K562 (cell line): ENCODE data around the gene STIM1. TPM values are rescaled to one million over a fixed set of nuclear protein-coding genes. Genes with fewer than 3 reads are reported as not detected.

Experiments used
- GATA2 ChIP-seq: sonication (generic); formaldehyde crosslinking; IDR thresholded peaks from 2 replicates; pipeline ENCODE4 v1.4.0; 2020; ENCODE audit warnings: mild to moderate bottlenecking, missing genetic modification reagents
- HSF4 ChIP-seq: fragments of 250-450 bp; sonication (Bioruptor Pico); IDR thresholded peaks from 2 replicates; pipeline ENCODE4 v2.1.2; 2022; ENCODE audit warnings: mild to moderate bottlenecking, moderate library complexity, borderline replicate concordance
- MAX ChIP-seq: sonication (generic); formaldehyde crosslinking; IDR thresholded peaks from 2 replicates; pipeline ENCODE4 v1.9.0; 2022; ENCODE audit warnings: mild to moderate bottlenecking, missing genetic modification reagents
- NR2C2 ChIP-seq, 2 experiments: fragments of 200-800 bp in 1 of 2; sonication (Bioruptor generic) in 1 of 2; sonication (generic) in 1 of 2; formaldehyde crosslinking in 1 of 2; IDR thresholded peaks; 2 replicates each; pipeline versions ENCODE4 v1.6.1 to v1.8.0; 2016 to 2022; ENCODE audit warnings: mild to moderate bottlenecking in 1 of 2, missing compliant biosample characterization in 1 of 2, missing genetic modification characterization in 1 of 2, missing genetic modification reagents in 1 of 2
- POLR2H ChIP-seq: IDR thresholded peaks from 2 replicates; pipeline ENCODE4 v1.6.1; 2016; ENCODE audit warnings: missing genetic modification characterization, low read depth, mild to moderate bottlenecking, control low read depth, missing compliant biosample characterization, moderate library complexity
- POU5F1 ChIP-seq: fragments of 150-350 bp; IDR thresholded peaks from 2 replicates; pipeline ENCODE4 v1.6.1; 2014; ENCODE audit warnings: borderline replicate concordance, low read length, low read depth, mild to moderate bottlenecking; ENCODE audit not compliant: partially characterized antibody
- PTTG1 ChIP-seq: fragments of 450-650 bp; IDR thresholded peaks from 2 replicates; pipeline ENCODE4 v1.6.1; 2016; ENCODE audit warnings: low read depth, mild to moderate bottlenecking, missing genetic modification characterization, missing compliant biosample characterization
- PURB ChIP-seq: sonication (generic); formaldehyde crosslinking; IDR thresholded peaks from 2 replicates; pipeline ENCODE4 v1.9.0; 2021; ENCODE audit warnings: low read depth, mild to moderate bottlenecking, missing genetic modification reagents
- RFX7 ChIP-seq: fragments of 250-450 bp; sonication (Bioruptor Pico); IDR thresholded peaks from 2 replicates; pipeline ENCODE4 v1.5.1; 2021; ENCODE audit warnings: mild to moderate bottlenecking
- RNF2 ChIP-seq: sonication (generic); IDR thresholded peaks from 2 replicates; pipeline ENCODE4 v1.6.1; 2016
- SPI1 ChIP-seq: IDR thresholded peaks from 2 replicates; pipeline ENCODE4 v1.6.1; 2011; ENCODE audit warnings: low read depth, low read length, control low read depth, borderline replicate concordance
- STAT5A ChIP-seq: IDR thresholded peaks from 2 replicates; pipeline ENCODE4 v1.6.1; 2012; ENCODE audit warnings: low read length, inconsistent platforms, borderline replicate concordance
- SUPT5H ChIP-seq: fragments of 450-650 bp; IDR thresholded peaks from 2 replicates; pipeline ENCODE4 v1.6.1; 2016
- TFAP4 ChIP-seq: sonication (generic); formaldehyde crosslinking; IDR thresholded peaks from 2 replicates; pipeline ENCODE4 v1.8.0; 2022; ENCODE audit warnings: missing genetic modification reagents, mild to moderate bottlenecking, moderate library complexity, borderline replicate concordance
- ZBTB40 ChIP-seq, 2 experiments: fragments of 450-650 bp in 1 of 2; sonication (generic) in 1 of 2; formaldehyde crosslinking in 1 of 2; IDR thresholded peaks; 2 replicates each; pipeline versions ENCODE4 v1.7.1 to v1.9.0; 2016 to 2022; ENCODE audit warnings: inconsistent platforms in 1 of 2, mild to moderate bottlenecking in 1 of 2, missing genetic modification reagents in 1 of 2
- ZFX ChIP-seq: sonication (generic); formaldehyde crosslinking; IDR thresholded peaks from 2 replicates; pipeline ENCODE4 v1.8.0; 2022; ENCODE audit warnings: mild to moderate bottlenecking, missing genetic modification reagents, moderate library complexity
- ZKSCAN3 ChIP-seq: fragments of 250-450 bp; sonication (Bioruptor Pico); IDR thresholded peaks from 2 replicates; pipeline ENCODE4 v1.4.0; 2020
- ZNF146 ChIP-seq: IDR thresholded peaks from one replicate; pipeline ENCODE4 v1.6.1; 2018; ENCODE audit warnings: missing compliant biosample characterization; ENCODE audit not compliant: unreplicated experiment
- ZNF316 ChIP-seq: fragments of 450-650 bp; IDR thresholded peaks from 2 replicates; pipeline ENCODE4 v1.6.1; 2016
- polyA plus RNA-seq, 8 experiments: library from polyadenylated mRNA; depleted of rRNA in 4 of 8; stranded (reverse) in 5 of 8; unstranded in 3 of 8; fragments of >200 nt; fragmentation: Nextera tagmentation in 2 of 8; fragmentation: Illumina TruSeq in 1 of 8; extraction: Ambion mirVana in 2 of 8; extraction: Trizol in 1 of 8; gene quantifications; 2 replicates each; pipeline versions ENCODE4 v1.2.1 to v1.2.3, GENCODE V29; 2011 to 2014; ENCODE audit warnings: inconsistent platforms in 1 of 8, missing spikeins in 1 of 8
- total RNA-seq, 7 experiments: library from RNA; depleted of rRNA in 6 of 7; stranded (reverse); fragments of >200 nt in 6 of 7; fragmentation: Illumina TruSeq in 2 of 7; extraction: Trizol in 2 of 7; gene quantifications; 2 replicates each; pipeline versions ENCODE4 v1.2.1 to v1.2.3, GENCODE V29; 2011 to 2021; ENCODE audit warnings: low replicate concordance in 1 of 7

Gene STIM1
- total and polyA plus RNA-seq, 9 of the 15 experiments (the other 6 are each of a cell fraction or from before 2014, with no cell fraction given): 7.7 to 50.5 (median 22.5) TPM

- TF ChIP-seq TFAP4 (CRISPR knock-in tag) (no peak), ZNF146 (no peak), ZFX (CRISPR knock-in tag) (no peak), RNF2 (no peak), RFX7 (no peak), SPI1 (peak; percentile 68; the same call in 1 of the 2 replicates), ZNF316 (no peak), ZBTB40 (IDR thresholded peaks at IDR 0.05) (no peak), ZBTB40 (CRISPR knock-in tag; IDR thresholded peaks at IDR 0.05) (no peak), NR2C2 (CRISPR knock-in tag; IDR thresholded peaks at IDR 0.05) (no peak), NR2C2 (tag; IDR thresholded peaks at IDR 0.05) (peak; percentile 76), POU5F1 (no peak), STAT5A (no peak), GATA2 (CRISPR knock-in tag) (no peak), MAX (CRISPR knock-in tag) (no peak), PTTG1 (tag) (no peak), ZKSCAN3 (CRISPR knock-in tag) (no peak), SUPT5H (no peak), POLR2H (peak; percentile 55; the same call in 1 of the 2 replicates), HSF4 (CRISPR knock-in tag) (no peak), PURB (CRISPR knock-in tag) (no peak)
Measured at GRCh38 chr11:3840870-3841425, 14.5 kb upstream of the STIM1 start, which contains the start of gene RHOG (continued).
